Nucleus accumbens (tissue), 56 donors: ENCODE data around the gene UBE2E3.
"Not testable (repeated sequence)": the region's sequence is repeated elsewhere in the genome, so short reads cannot be mapped to it uniquely, and the experiment has no call there.

Experiments used
- DNase-seq, 56 donors: peaks; one replicate each; lab custom pipeline; 2025; lab: John Stamatoyannopoulos, UW

The UBE2E3 gene

GRCh38 chr2:181072486-181073235 lies 92.3 kb downstream of the UBE2E3 start:
- DNase-seq, result no peak

GRCh38 chr2:181073896-181074295 lies 93.5 kb downstream of the UBE2E3 start:
- no peak for DNase-seq

- no peak for DNase-seq
Observed at GRCh38 chr2:181074457-181074856, 94.1 kb downstream of the UBE2E3 start.

- DNase-seq, result no peak
Observed at GRCh38 chr2:181076658-181077057, 96.3 kb downstream of the UBE2E3 start.

GRCh38 chr2:181077128-181077709 lies 96.8 kb downstream of the UBE2E3 start:
- no peak for DNase-seq

GRCh38 chr2:181083140-181083539 lies 102.7 kb downstream of the UBE2E3 start:
- no peak for DNase-seq

- no peak for DNase-seq
Observed at GRCh38 chr2:181085734-181086133, 105.3 kb downstream of the UBE2E3 start.

GRCh38 chr2:181091920-181092319 lies 111.5 kb downstream of the UBE2E3 start:
- not testable (repeated sequence) for DNase-seq

GRCh38 chr2:181095486-181095885 lies 115.1 kb downstream of the UBE2E3 start:
- no peak for DNase-seq

- no peak for DNase-seq
Observed at GRCh38 chr2:181103659-181104058, 123.3 kb downstream of the UBE2E3 start.

- DNase-seq, result peak in 1 of 56 donors; percentile 8
Observed at GRCh38 chr2:181104512-181105115, 124.2 kb downstream of the UBE2E3 start.

GRCh38 chr2:181105562-181105961 lies 125.2 kb downstream of the UBE2E3 start:
- DNase-seq, result no peak

- no peak for DNase-seq
Observed at GRCh38 chr2:181106229-181106628, 125.8 kb downstream of the UBE2E3 start.

GRCh38 chr2:181106789-181107627 lies 126.6 kb downstream of the UBE2E3 start:
- DNase-seq, result no peak

GRCh38 chr2:181107628-181107945 lies 127.2 kb downstream of the UBE2E3 start:
- no peak for DNase-seq

GRCh38 chr2:181111059-181111458 lies 130.7 kb downstream of the UBE2E3 start:
- DNase-seq, result no peak

- no peak for DNase-seq
Observed at GRCh38 chr2:181112916-181113315, 132.5 kb downstream of the UBE2E3 start.
